Glutamatergic neuron (in vitro differentiated cells): ENCODE data around the gene SEMA3F. TPM values are rescaled to one million over a fixed set of nuclear protein-coding genes. Genes with fewer than 3 reads are reported as not detected.
"Not testable (repeated sequence)": the region's sequence is repeated elsewhere in the genome, so short reads cannot be mapped to it uniquely, and the experiment has no call there.

Source experiments
- DNase-seq: peaks from one replicate; pipeline ENCODE4 v3.0.0; 2022
- H3K27ac Mint-ChIP-seq: one replicate; pipeline ENCODE4 v1.8.0; 2020; ENCODE audit warnings: mild to moderate bottlenecking, mixed read lengths, inconsistent platforms; ENCODE audit not compliant: unreplicated experiment
- H3K27me3 Mint-ChIP-seq: one replicate; pipeline ENCODE4 v1.8.0; 2020; ENCODE audit warnings: mild to moderate bottlenecking, moderate library complexity, mixed read lengths, inconsistent platforms; ENCODE audit not compliant: unreplicated experiment
- H3K36me3 Mint-ChIP-seq: one replicate; pipeline ENCODE4 v1.8.0; 2020; ENCODE audit warnings: mild to moderate bottlenecking, mixed read lengths, inconsistent platforms; ENCODE audit not compliant: unreplicated experiment
- H3K4me1 Mint-ChIP-seq: one replicate; pipeline ENCODE4 v1.8.0; 2020; ENCODE audit warnings: mild to moderate bottlenecking, low read depth, mixed read lengths, inconsistent platforms; ENCODE audit not compliant: unreplicated experiment
- H3K4me3 Mint-ChIP-seq: one replicate; pipeline ENCODE4 v1.8.0; 2020; ENCODE audit warnings: mild to moderate bottlenecking, mixed read lengths, inconsistent platforms; ENCODE audit not compliant: unreplicated experiment
- H3K9me3 Mint-ChIP-seq: one replicate; pipeline ENCODE4 v1.8.0; 2020; ENCODE audit warnings: mild to moderate bottlenecking, moderate library complexity, mixed read lengths, inconsistent platforms; ENCODE audit not compliant: unreplicated experiment
- CTCF ChIP-seq: fragments of 200-600 bp; sonication (generic); IDR thresholded peaks from one replicate; pipeline ENCODE4 v1.5.0; 2021; ENCODE audit not compliant: partially characterized antibody, unreplicated experiment
- total RNA-seq: library from RNA; stranded (reverse); fragmentation: NEBNext Ultra II Directional; extraction: Animal tissue kit (Norgen Biotek cat#: 25700); gene quantifications from one replicate; pipeline ENCODE4 v1.2.1, GENCODE V29; 2021; ENCODE audit not compliant: unreplicated experiment

The SEMA3F gene
- total RNA-seq, 1 donor from 2014 or later: 41.2 TPM

GRCh38 chr3:50210176-50210509, 55.0 kb downstream of the SEMA3F start:
- no peak for DNase-seq
- Mint-ChIP-seq H3K27me3 (peaks cover 10% of the 10 kb centered on the region), H3K36me3 (no peaks in the 10 kb centered on the region), H3K27ac (no peak overlapping the region), H3K9me3 (peaks cover 7% of the 10 kb centered on the region), H3K4me3 (no peak overlapping the region), H3K4me1 (peaks cover 4% of the 10 kb centered on the region)
- TF ChIP-seq CTCF: no peak

- Mint-ChIP-seq H3K4me3 (no peak overlapping the region), H3K27me3 (peaks cover 10% of the 10 kb centered on the region), H3K4me1 (peaks cover 4% of the 10 kb centered on the region), H3K36me3 (no peaks in the 10 kb centered on the region), H3K9me3 (peaks cover 7% of the 10 kb centered on the region), H3K27ac (no peak overlapping the region)
- DNase-seq: no peak
- TF ChIP-seq CTCF: no peak
These were observed 55.6 kb downstream of the SEMA3F start for GRCh38 chr3:50210510-50211367.

GRCh38 chr3:50211368-50211717, 56.2 kb downstream of the SEMA3F start:
- not testable (repeated sequence) for H3K9me3 Mint-ChIP-seq, DNase-seq, H3K4me3 Mint-ChIP-seq, H3K27ac Mint-ChIP-seq, H3K36me3 Mint-ChIP-seq, H3K4me1 Mint-ChIP-seq, H3K27me3 Mint-ChIP-seq

GRCh38 chr3:50211930-50212329, 56.8 kb downstream of the SEMA3F start:
- H3K4me3 Mint-ChIP-seq: no peak overlapping the region
- peaks cover 4% of the 10 kb centered on the region for H3K9me3 Mint-ChIP-seq
- H3K4me1 Mint-ChIP-seq: peaks cover 4% of the 10 kb centered on the region
- peaks cover 3% of the 10 kb centered on the region for H3K27me3 Mint-ChIP-seq
- H3K27ac Mint-ChIP-seq: no peak overlapping the region
- no peak for TF ChIP-seq CTCF
- no peaks in the 10 kb centered on the region for H3K36me3 Mint-ChIP-seq
- DNase-seq: no peak

GRCh38 chr3:50212502-50212901, 57.4 kb downstream of the SEMA3F start:
- peak; percentile 46 for TF ChIP-seq CTCF
- peaks cover 4% of the 10 kb centered on the region for H3K4me1 Mint-ChIP-seq
- H3K9me3 Mint-ChIP-seq: peaks cover 4% of the 10 kb centered on the region
- no peaks in the 10 kb centered on the region for H3K36me3 Mint-ChIP-seq
- H3K4me3 Mint-ChIP-seq: no peak overlapping the region
- H3K27ac Mint-ChIP-seq: no peak overlapping the region
- DNase-seq: peak; percentile 54
- H3K27me3 Mint-ChIP-seq: peaks cover 1% of the 10 kb centered on the region
